H9 (cell line): ENCODE measurements around the gene SHANK1. TPM values are rescaled to one million over a fixed set of nuclear protein-coding genes. Genes with fewer than 3 reads are reported as not detected.
A peak's percentile ranks its signal among the peaks of the same experiment; 100 is the strongest.

ENCODE experiments used
- DNase-seq: peaks from one replicate; pipeline ENCODE4 v3.0.0-alpha.2; 2017
- H2AFZ ChIP-seq: one replicate; pipeline ENCODE4 v1.6.1; 2013; ENCODE audit warnings: mild to moderate bottlenecking, low read length, control low read depth, moderate library complexity
- H2AK5ac ChIP-seq: 2 replicates; pipeline ENCODE4 v1.6.1; 2013; ENCODE audit warnings: low read length, control low read depth, mixed read lengths; ENCODE audit not compliant: insufficient read length
- H2BK120ac ChIP-seq: one replicate; pipeline ENCODE4 v1.6.1; 2013; ENCODE audit warnings: low read depth, mild to moderate bottlenecking, low read length, control low read depth, inconsistent platforms; ENCODE audit not compliant: poor library complexity, severe bottlenecking
- H2BK12ac ChIP-seq: 2 replicates; pipeline ENCODE4 v1.6.1; 2013; ENCODE audit warnings: low read length, control low read depth, mixed read lengths, low read depth; ENCODE audit not compliant: insufficient read length
- H2BK15ac ChIP-seq: 2 replicates; pipeline ENCODE4 v1.6.1; 2013; ENCODE audit warnings: low read depth, low read length, control low read depth
- H2BK20ac ChIP-seq: one replicate; pipeline ENCODE4 v1.6.1; 2013; ENCODE audit warnings: low read depth, mild to moderate bottlenecking, low read length, control low read depth, inconsistent platforms; ENCODE audit not compliant: poor library complexity, severe bottlenecking
- H2BK5ac ChIP-seq: 2 replicates; pipeline ENCODE4 v1.6.1; 2013; ENCODE audit warnings: low read length, control low read depth, mixed read lengths; ENCODE audit not compliant: insufficient read length
- H3K14ac ChIP-seq: 2 replicates; pipeline ENCODE4 v1.6.1; 2013; ENCODE audit warnings: low read length, control low read depth; ENCODE audit not compliant: insufficient read depth
- H3K18ac ChIP-seq: 2 replicates; pipeline ENCODE4 v1.6.1; 2013; ENCODE audit warnings: low read depth, mild to moderate bottlenecking, mixed read lengths, low read length, control low read depth; ENCODE audit not compliant: insufficient read length
- H3K23ac ChIP-seq: 2 replicates; pipeline ENCODE4 v1.6.1; 2013; ENCODE audit warnings: low read length, control low read depth, mixed read lengths, low read depth; ENCODE audit not compliant: insufficient read length
- H3K23me2 ChIP-seq: 2 replicates; pipeline ENCODE4 v1.6.1; 2013; ENCODE audit warnings: low read depth, mild to moderate bottlenecking, mixed read lengths, low read length, control low read depth; ENCODE audit not compliant: insufficient read length, poor library complexity, severe bottlenecking
- H3K27ac ChIP-seq: 2 replicates; pipeline ENCODE4 v1.5.1; 2013; ENCODE audit warnings: low read length, control low read depth, mixed read lengths, low read depth; ENCODE audit not compliant: insufficient read length
- H3K27me3 ChIP-seq: 2 replicates; pipeline ENCODE4 v1.6.1; 2013; ENCODE audit warnings: low read length, control low read depth, inconsistent platforms; ENCODE audit not compliant: insufficient read depth
- H3K4ac ChIP-seq: 2 replicates; pipeline ENCODE4 v1.6.1; 2013; ENCODE audit warnings: low read depth, mild to moderate bottlenecking, control low read depth, inconsistent platforms, low read length, moderate library complexity
- H3K4me1 ChIP-seq: 2 replicates; pipeline ENCODE4 v1.6.1; 2013; ENCODE audit warnings: low read length, control low read depth, inconsistent platforms; ENCODE audit not compliant: insufficient read depth
- H3K4me2 ChIP-seq: 2 replicates; pipeline ENCODE4 v1.6.1; 2013; ENCODE audit warnings: low read length, control low read depth, mixed read lengths; ENCODE audit not compliant: insufficient read length, insufficient read depth
- H3K56ac ChIP-seq: 2 replicates; pipeline ENCODE4 v1.6.1; 2013; ENCODE audit warnings: low read depth, mild to moderate bottlenecking, mixed read lengths, low read length, control low read depth; ENCODE audit not compliant: insufficient read length
- H3K79me1 ChIP-seq: 2 replicates; pipeline ENCODE4 v1.6.1; 2013; ENCODE audit warnings: low read depth, mild to moderate bottlenecking, moderate library complexity, low read length, control low read depth, inconsistent platforms; ENCODE audit not compliant: insufficient read depth, poor library complexity, severe bottlenecking
- H3K79me2 ChIP-seq: 2 replicates; pipeline ENCODE4 v1.6.1; 2013; ENCODE audit warnings: low read length, control low read depth, inconsistent platforms; ENCODE audit not compliant: insufficient read depth
- H3K9ac ChIP-seq: 2 replicates; pipeline ENCODE4 v1.6.1; 2013; ENCODE audit warnings: low read length, control low read depth, mixed read lengths; ENCODE audit not compliant: insufficient read length; ENCODE audit errors: extremely low read depth
- H3K9me3 ChIP-seq: one replicate; pipeline ENCODE4 v1.6.1; 2013; ENCODE audit warnings: low read depth, low read length, inconsistent platforms; ENCODE audit not compliant: control insufficient read depth
- H3T11ph ChIP-seq: one replicate; pipeline ENCODE4 v1.6.1; 2013; ENCODE audit warnings: mild to moderate bottlenecking, low read length, control low read depth, inconsistent platforms
- H4K20me1 ChIP-seq: one replicate; pipeline ENCODE4 v1.6.1; 2013; ENCODE audit not compliant: control insufficient read depth, insufficient read length, insufficient read depth
- H4K5ac ChIP-seq: 2 replicates; pipeline ENCODE4 v1.6.1; 2013; ENCODE audit warnings: low read depth, mild to moderate bottlenecking, mixed read lengths, low read length, control low read depth; ENCODE audit not compliant: insufficient read length
- H4K8ac ChIP-seq: replicated peaks from 2 replicates; pipeline ENCODE4 v1.6.1; 2013; ENCODE audit warnings: low read length, control low read depth, mixed read lengths, low read depth; ENCODE audit not compliant: insufficient read length
- H4K91ac ChIP-seq: 2 replicates; pipeline ENCODE4 v1.6.1; 2013; ENCODE audit warnings: low read depth, mild to moderate bottlenecking, moderate library complexity, mixed read lengths, low read length, control low read depth; ENCODE audit not compliant: insufficient read length
- H3K27ac Mint-ChIP-seq, 3 experiments: 2 replicates in 2 of 3; 3 replicates in 1 of 3; pipeline ENCODE4 v1.8.0; 2020 to 2021; ENCODE audit warnings: mixed read lengths in 3 of 3, mild to moderate bottlenecking in 1 of 3, moderate library complexity in 1 of 3
- H3K27me3 Mint-ChIP-seq: 2 replicates; pipeline ENCODE4 v1.8.0; 2021; ENCODE audit warnings: low read depth, mild to moderate bottlenecking, moderate library complexity, mixed read lengths
- H3K36me3 Mint-ChIP-seq, 3 experiments: 2 replicates in 2 of 3; 3 replicates in 1 of 3; pipeline ENCODE4 v1.8.0; 2020 to 2021; ENCODE audit warnings: low read depth in 3 of 3, mixed read lengths in 3 of 3; ENCODE audit not compliant: insufficient read depth in 1 of 3
- H3K4me1 Mint-ChIP-seq, 2 experiments: 2 replicates each; pipeline ENCODE4 v1.8.0; 2020; ENCODE audit warnings: mixed read lengths in 2 of 2
- H3K4me3 Mint-ChIP-seq, 2 experiments: 2 replicates in 1 of 2; 3 replicates in 1 of 2; pipeline ENCODE4 v1.8.0; 2020 to 2021; ENCODE audit warnings: mild to moderate bottlenecking in 2 of 2, mixed read lengths in 2 of 2, moderate library complexity in 1 of 2
- H3K9me3 Mint-ChIP-seq, 2 experiments: 2 replicates in 1 of 2; 3 replicates in 1 of 2; pipeline ENCODE4 v1.8.0; 2020; ENCODE audit warnings: mild to moderate bottlenecking in 2 of 2, mixed read lengths in 2 of 2, moderate library complexity in 1 of 2
- CTCF ChIP-seq: fragments of 200-600 bp; sonication (generic); conservative IDR thresholded peaks from 3 replicates; pipeline ENCODE4 v1.8.0; 2021; ENCODE audit warnings: antibody characterized with exemption, mild to moderate bottlenecking
- WGBS: extraction: QIAGEN DNeasy Blood & Tissue Kit; methylation state at CpG from one replicate; pipeline ENCODE4 v1.1.7; 2013; ENCODE audit warnings: missing lambda C conversion rate, low lambda C conversion rate, mixed read lengths; ENCODE audit not compliant: insufficient read length; ENCODE audit errors: extremely low coverage; 5-methylcytosine and 5-hydroxymethylcytosine counted together
- total RNA-seq: library from RNA; stranded (reverse); gene quantifications from 2 replicates; pipeline ENCODE4 v1.2.1, GENCODE V29; 2021

Gene SHANK1
- total RNA-seq, 1 experiment from 2014 or later, result 1.7 TPM

DNA sequence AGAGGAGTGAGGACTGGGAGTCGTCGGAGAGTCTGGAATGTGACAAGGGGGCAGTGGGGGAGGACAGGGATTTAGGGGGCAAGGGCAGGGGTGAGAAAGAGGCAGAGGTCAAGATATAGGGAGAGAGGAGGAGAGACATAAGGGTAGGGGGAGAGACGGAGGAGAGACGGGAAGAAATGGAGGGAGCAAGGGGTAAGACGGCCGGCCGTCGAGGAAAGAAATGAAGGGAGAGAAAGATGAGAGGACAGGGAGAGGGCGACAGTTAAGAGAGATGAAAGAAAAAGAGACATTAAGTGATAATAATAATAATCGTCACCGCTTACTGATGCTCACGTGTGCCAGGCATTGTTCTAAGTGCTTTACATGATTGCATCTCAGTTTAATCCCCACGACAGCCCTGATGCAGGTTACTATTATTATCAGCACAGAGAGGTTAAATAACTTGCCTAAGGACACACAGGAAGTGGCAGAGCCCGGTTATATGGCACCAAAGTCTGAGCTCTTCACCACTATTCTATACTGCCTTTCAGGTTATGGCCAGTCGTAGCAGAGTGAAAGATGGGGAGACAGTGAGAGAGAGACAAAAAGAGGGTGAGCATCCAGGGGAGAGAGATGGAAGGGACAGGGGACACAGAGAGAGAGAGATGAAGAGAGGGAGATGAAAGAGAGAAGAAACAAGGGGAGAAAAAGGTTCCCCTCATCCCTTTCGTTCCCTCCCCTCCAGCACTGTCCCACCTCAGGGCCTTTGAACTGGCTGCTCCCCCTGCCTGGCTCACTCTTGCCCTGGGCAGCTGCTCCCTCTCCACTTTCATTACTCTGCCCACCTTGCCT, 56.7 kb downstream of the SHANK1 start:
- Histone ChIP-seq H2BK120ac (no peak overlapping the region), H2BK20ac (no peak overlapping the region), H3T11ph (no peak overlapping the region), H4K8ac (no peak overlapping the region), H3K79me2 (no peaks in the 10 kb centered on the region), H3K9ac (no peak overlapping the region), H2AFZ (no peak overlapping the region), H3K4ac (no peak overlapping the region), H3K9me3 (no peaks in the 10 kb centered on the region), H2BK5ac (no peak overlapping the region), H3K14ac (no peak overlapping the region), H3K4me2 (no peak overlapping the region), H4K91ac (no peak overlapping the region), H3K27ac (no peak overlapping the region), H3K56ac (no peak overlapping the region), H2AK5ac (no peak overlapping the region), H3K18ac (no peak overlapping the region), H3K23me2 (peaks cover 11% of the 10 kb centered on the region), H3K4me1 (no peaks in the 10 kb centered on the region; the same call in 1 of the 2 replicates), H2BK12ac (no peak overlapping the region), H4K20me1 (no peaks in the 10 kb centered on the region), H4K5ac (no peak overlapping the region), H3K27me3 (peaks cover 12% of the 10 kb centered on the region; the same call in 1 of the 2 replicates), H3K79me1 (no peaks in the 10 kb centered on the region), H2BK15ac (no peak overlapping the region), H3K23ac (no peak overlapping the region)
- H3K9me3 Mint-ChIP-seq, result peaks cover 0 to 7% of the 10 kb centered on the region in 2 experiments; a peak in 3 of 5 replicates
- no peak for TF ChIP-seq CTCF
- peaks cover 9 to 27% of the 10 kb centered on the region in 2 experiments for H3K4me1 Mint-ChIP-seq
- peak overlapping the region in 1 of 3 experiments; percentile 41; a peak in 1 of 7 replicates for H3K27ac Mint-ChIP-seq
- 100% methylated on average over 2 of the region's 16 CpGs for WGBS
- peak overlapping the region in 1 of 2 experiments; percentile 19; a peak in 2 of 5 replicates for H3K4me3 Mint-ChIP-seq
- H3K27me3 Mint-ChIP-seq, result peaks cover 61% of the 10 kb centered on the region
- peaks cover 0 to 18% (median 2%) of the 10 kb centered on the region in 3 experiments; a peak in 4 of 7 replicates for H3K36me3 Mint-ChIP-seq
- no peak for DNase-seq
